Astrocyte of the cerebellum (primary cell): ENCODE measurements around the gene SOHLH1.

ENCODE experiments used
- DNase-seq: peaks from one replicate; pipeline ENCODE4 v3.0.0-alpha.2; 2011; ENCODE audit warnings: low read depth
- H3K4me3 ChIP-seq: 2 replicates; pipeline ENCODE4 v1.5.1; 2011; ENCODE audit warnings: mild to moderate bottlenecking, low read depth, low read length, moderate library complexity
- CTCF ChIP-seq: IDR thresholded peaks from 2 replicates; pipeline ENCODE4 v1.5.1; 2012; ENCODE audit warnings: low read length, low read depth, moderate library complexity, mild to moderate bottlenecking; ENCODE audit errors: missing control alignments
- in situ Hi-C: cut with HindIII; loops from 2 replicates; pipeline ENCODE4 v1.10.0; 2017; ENCODE audit warnings: low sequenced_read_pairs

SOHLH1 gene

GRCh38 chr9:135667463-135668001 lies 31.7 kb downstream of the SOHLH1 start:
- no peak overlapping the region for H3K4me3 ChIP-seq
- no peak for DNase-seq
- no peak for TF ChIP-seq CTCF
- in situ Hi-C loops, result no loop called here

- in situ Hi-C loops, result no loop called here
- no peak overlapping the region for H3K4me3 ChIP-seq
- no peak for DNase-seq
- no peak for TF ChIP-seq CTCF
Measured at GRCh38 chr9:135666534-135667462, 32.5 kb downstream of the SOHLH1 start.

GRCh38 chr9:135665795-135666189 lies 33.5 kb downstream of the SOHLH1 start:
- TF ChIP-seq CTCF, result no peak
- DNase-seq, result no peak
- in situ Hi-C loops, result no loop called here

GRCh38 chr9:135664801-135665794 lies 34.2 kb downstream of the SOHLH1 start:
- no peak for DNase-seq
- in situ Hi-C loops, result no loop called here
- H3K4me3 ChIP-seq, result no peak overlapping the region
- no peak for TF ChIP-seq CTCF

More at GRCh38 chr9:135665795-135666189, 33.5 kb downstream of the SOHLH1 start:
- H3K4me3 ChIP-seq, result no peak overlapping the region

- no peak for DNase-seq
- TF ChIP-seq CTCF, result no peak
- no peak overlapping the region for H3K4me3 ChIP-seq
- in situ Hi-C loops, result no loop called here
Measured at GRCh38 chr9:135664266-135664665, 35.0 kb downstream of the SOHLH1 start.

GRCh38 chr9:135663857-135664256 lies 35.4 kb downstream of the SOHLH1 start:
- in situ Hi-C loops, result no loop called here
- H3K4me3 ChIP-seq, result no peak overlapping the region
- no peak for TF ChIP-seq CTCF
- DNase-seq, result no peak
